Thyroid gland (tissue), 4 donors: ENCODE results near the gene ZNF746. TPM values are rescaled to one million over a fixed set of nuclear protein-coding genes. Genes with fewer than 3 reads are reported as not detected.

Experiments
- DNase-seq, 2 donors: peaks; one replicate each; pipeline ENCODE4 v3.0.0-alpha.2; 2019
- H3K27ac ChIP-seq, 3 donors: fragments of 200-600 bp; sonication (generic); 1 replicate in 2 of 3; 2 replicates in 1 of 3; pipeline ENCODE4 v1.5.1; 2016 to 2019; ENCODE audit warnings: mild to moderate bottlenecking in 1 of 3, moderate library complexity in 1 of 3
- H3K27me3 ChIP-seq: fragments of 200-600 bp; sonication (generic); one replicate; pipeline ENCODE4 v1.5.1; 2019
- H3K36me3 ChIP-seq, 2 donors: fragments of 200-600 bp; sonication (generic); one replicate each; pipeline ENCODE4 v1.5.1; 2016 to 2019
- H3K4me1 ChIP-seq, 2 donors: fragments of 200-600 bp; sonication (generic); one replicate each; pipeline ENCODE4 v1.5.1; 2017 to 2019
- H3K4me3 ChIP-seq, 3 donors: fragments of 200-600 bp; sonication (generic); replicated peaks in 1 of 3; 1 replicate in 2 of 3; 2 replicates in 1 of 3; pipeline ENCODE4 v1.5.1; 2016; ENCODE audit warnings: mild to moderate bottlenecking in 1 of 3
- H3K9me3 ChIP-seq: fragments of 200-600 bp; sonication (generic); one replicate; pipeline ENCODE4 v1.5.1; 2017
- CTCF ChIP-seq, 6 experiments: fragments of 200-600 bp in 3 of 6; fragments of 450-650 bp in 3 of 6; sonication (generic) in 3 of 6; IDR thresholded peaks; one replicate each; pipeline ENCODE4 v1.5.1; 2016 to 2019; ENCODE audit warnings: antibody characterized with exemption in 6 of 6, mild to moderate bottlenecking in 2 of 6, inconsistent platforms in 1 of 6, moderate library complexity in 1 of 6
- POLR2A ChIP-seq, 2 donors: fragments of 450-650 bp; IDR thresholded peaks; one replicate each; pipeline ENCODE4 v1.6.1; 2017; ENCODE audit warnings: antibody characterized with exemption in 2 of 2, mild to moderate bottlenecking in 2 of 2, moderate library complexity in 1 of 2
- WGBS, 2 donors: methylation state at CpG; one replicate each; pipeline ENCODE4 v1.1.5; 2017; 5-methylcytosine and 5-hydroxymethylcytosine counted together
- intact Hi-C: fragments of 100-400 bp; cut with DNase I; formaldehyde crosslinking; loops from one replicate; pipeline ENCODE4 v1.15.1; 2023
- total RNA-seq, 4 donors: library from RNA; depleted of rRNA; stranded (reverse); fragments of >200 nt; gene quantifications; one replicate each; pipeline ENCODE4 v1.2.3, GENCODE V29; 2016

The ZNF746 gene
- total RNA-seq, 4 donors from 2014 or later = 19.5 to 27.7 (median 24.0) TPM

DNA sequence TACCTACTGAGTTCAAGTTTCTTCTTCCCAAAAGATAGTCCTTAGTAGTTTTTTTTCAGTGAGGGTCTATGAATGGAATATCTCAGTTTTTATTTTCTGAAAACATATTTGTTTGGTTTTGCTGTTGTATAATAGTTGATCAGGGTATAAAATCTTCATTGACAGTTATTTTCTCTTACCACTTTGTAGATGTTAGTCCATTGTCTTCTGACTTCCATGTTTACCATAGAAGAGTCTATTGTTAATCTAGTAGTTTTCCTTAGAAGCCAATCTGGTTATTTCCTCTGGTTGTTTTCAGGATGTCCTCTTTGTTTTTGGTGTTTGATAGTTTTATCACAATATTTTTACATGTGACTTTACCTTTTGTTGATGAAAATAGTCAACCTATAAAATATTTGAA lies 31.2 kb downstream of the ZNF746 start:
- no peak overlapping the region for H3K27ac ChIP-seq
- intact Hi-C loops = no loop called here
- no peaks in the 10 kb centered on the region for H3K9me3 ChIP-seq
- H3K4me3 ChIP-seq = no peak overlapping the region
- no peaks in the 10 kb centered on the region for H3K4me1 ChIP-seq
- DNase-seq = no peak
- no peaks in the 10 kb centered on the region for H3K36me3 ChIP-seq
- TF ChIP-seq POLR2A (IDR thresholded peaks at IDR 0.05) = no peak
- no peak for TF ChIP-seq CTCF (IDR thresholded peaks at IDR 0.05)
- no peaks in the 10 kb centered on the region for H3K27me3 ChIP-seq

GRCh38 chr7:149463500-149464161 lies 34.0 kb downstream of the ZNF746 start:
- intact Hi-C loops = no loop called here
- no peak for DNase-seq
- no peak for TF ChIP-seq POLR2A (IDR thresholded peaks at IDR 0.05)
- TF ChIP-seq CTCF (IDR thresholded peaks at IDR 0.05) = no peak
- Histone ChIP-seq H3K4me3 (no peak overlapping the region), H3K27me3 (no peaks in the 10 kb centered on the region), H3K9me3 (no peaks in the 10 kb centered on the region), H3K4me1 (peaks cover 2 to 9% of the 10 kb centered on the region in 2 donors), H3K36me3 (no peaks in the 10 kb centered on the region), H3K27ac (no peak overlapping the region)
- 90 to 95% methylated on average over 1 of the region's 1 CpG for WGBS, 2 donors

- intact Hi-C loops = no loop called here
Observed at GRCh38 chr7:149462101-149462520, 35.5 kb downstream of the ZNF746 start.

DNA sequence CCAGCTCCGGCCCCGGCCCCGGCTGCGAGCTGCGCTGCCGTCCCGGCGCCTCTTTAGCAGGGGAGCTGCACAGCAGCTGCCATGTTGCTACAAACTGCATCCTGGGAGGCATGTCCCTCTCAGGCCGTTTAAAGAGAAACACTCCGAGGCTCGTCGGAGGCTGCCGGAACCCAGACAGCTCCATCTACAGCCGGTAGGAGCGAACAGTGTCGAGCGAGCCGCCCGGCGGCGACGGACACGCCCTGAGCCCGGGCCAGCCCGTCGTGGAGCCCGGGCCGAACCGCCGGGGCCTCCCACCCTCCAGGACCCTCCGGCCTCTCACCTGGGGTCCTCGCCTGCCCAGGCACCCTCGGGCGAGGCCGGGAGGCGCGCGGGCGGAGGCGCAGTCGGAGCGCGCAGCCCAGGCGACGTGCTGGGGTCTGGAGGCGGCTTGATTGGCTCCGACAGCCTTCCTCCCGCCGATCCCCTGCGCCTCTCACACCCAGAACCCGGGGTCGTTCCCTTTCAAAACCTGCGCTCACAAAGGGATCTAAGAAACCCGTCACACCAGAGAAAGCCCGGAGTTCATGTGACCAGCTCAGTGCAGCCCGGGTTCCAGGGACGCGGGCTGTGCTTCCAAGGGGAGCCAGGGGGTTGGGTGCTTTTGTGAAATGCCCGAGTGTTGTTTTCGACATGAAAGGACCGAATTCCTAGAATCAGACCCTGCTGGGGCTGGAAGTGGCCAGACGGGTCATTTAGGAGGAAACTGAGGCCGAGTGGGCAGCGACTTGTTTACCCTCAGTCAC lies 36.9 kb downstream of the ZNF746 start, which contains the start of gene ZNF777:
ZNF777 (minus strand) TSS at position 570 of the 785 bp plus-strand sequence. CDS start 5,040 bp downstream, outside the sequence.
- peaks cover 5 to 12% of the 10 kb centered on the region in 2 donors for H3K4me1 ChIP-seq
- peaks cover 0 to under 1% of the 10 kb centered on the region in 2 donors for H3K36me3 ChIP-seq
- H3K27ac ChIP-seq = peak within 1 kb of the TSS in 2 of 3 donors; percentile 74
- WGBS, 2 donors = 3 to 6% methylated on average over 10 to 15 of the region's 64 CpGs
- intact Hi-C loops = no loop called here
- TF ChIP-seq POLR2A (IDR thresholded peaks at IDR 0.05) = peak in 1 of 2 donors; percentile 59
- TF ChIP-seq CTCF (IDR thresholded peaks at IDR 0.05) = peak in 4 of 6 experiments; percentile 33 to 58 (median 52)
- DNase-seq = peak; percentile 80 to 84
- H3K27me3 ChIP-seq = no peaks in the 10 kb centered on the region
- H3K9me3 ChIP-seq = no peaks in the 10 kb centered on the region
- peak within 1 kb of the TSS; percentile 58 to 78 (median 61) for H3K4me3 ChIP-seq

More at GRCh38 chr7:149462101-149462520, 35.5 kb downstream of the ZNF746 start:
- no peaks in the 10 kb centered on the region for H3K9me3 ChIP-seq
- 89 to 93% methylated on average over 9 of the region's 9 CpGs for WGBS, 2 donors
- no peak overlapping the region for H3K4me3 ChIP-seq
- TF ChIP-seq POLR2A (IDR thresholded peaks at IDR 0.05) (no peak), CTCF (IDR thresholded peaks at IDR 0.05) (no peak)
- H3K27ac ChIP-seq = no peak overlapping the region
- no peak for DNase-seq
- H3K36me3 ChIP-seq = no peaks in the 10 kb centered on the region
- H3K4me1 ChIP-seq = peaks cover 5 to 12% of the 10 kb centered on the region in 2 donors
- no peaks in the 10 kb centered on the region for H3K27me3 ChIP-seq
